ENCODE measurements around the gene BDH1. TPM values are rescaled to one million over a fixed set of nuclear protein-coding genes. Genes with fewer than 3 reads are reported as not detected.

The BDH1 gene
- total RNA-seq, 1 donor from 2014 or later = 1.5 TPM

DNA sequence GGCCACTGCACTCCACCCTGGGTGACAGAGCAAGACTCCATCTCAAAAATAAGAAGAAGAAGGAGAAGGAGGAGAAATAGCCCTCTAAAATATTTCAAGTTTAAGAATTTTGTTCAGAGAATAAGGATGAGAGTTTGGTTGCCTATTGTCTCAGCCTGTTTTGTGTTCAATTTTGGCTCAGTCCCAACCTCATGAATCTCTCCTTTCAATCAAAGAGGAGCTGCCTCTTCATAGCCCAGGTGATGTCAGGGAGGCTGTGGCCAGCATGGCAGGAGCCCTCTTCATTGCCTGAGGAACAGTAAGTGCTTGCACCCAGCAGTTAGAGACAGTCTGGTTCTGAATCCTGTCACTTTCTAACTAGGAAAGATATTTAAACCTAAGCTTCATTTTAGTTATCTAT is 55.0 kb downstream of the BDH1 start:
- H3K4me2 ChIP-seq (ENCODE audit: low read length) = no peak overlapping the region
- H2AFZ ChIP-seq (ENCODE audit: low read depth, low read length) = no peak overlapping the region
- H3K36me3 ChIP-seq (ENCODE audit: insufficient read depth, low read length) = no peaks in the 10 kb centered on the region
- Mint-ChIP-seq H3K36me3 (ENCODE audit: low read depth, unreplicated experiment) (no peaks in the 10 kb centered on the region), H3K27me3 (ENCODE audit: low read depth, unreplicated experiment) (peaks cover 1% of the 10 kb centered on the region), H3K4me1 (ENCODE audit: low read depth, unreplicated experiment) (peaks cover 7% of the 10 kb centered on the region), H3K9me3 (ENCODE audit: unreplicated experiment) (no peaks in the 10 kb centered on the region), H3K27ac (ENCODE audit: unreplicated experiment) (peak overlapping the region; percentile 53), H3K4me3 (ENCODE audit: unreplicated experiment) (no peak overlapping the region)
- no peak for DNase-seq (ENCODE audit: low read depth)
- H3K79me2 ChIP-seq (ENCODE audit: insufficient read depth, low read length) = no peaks in the 10 kb centered on the region
- peaks cover 14% of the 10 kb centered on the region for H3K4me1 ChIP-seq (ENCODE audit: insufficient read depth, low read length)
- no peak overlapping the region for H3K27ac ChIP-seq (ENCODE audit: low read depth, low read length)
- H4K20me1 ChIP-seq (ENCODE audit: insufficient read depth, low read length) = no peaks in the 10 kb centered on the region
- no peak overlapping the region for H3K4me3 ChIP-seq (ENCODE audit: insufficient read depth, low read depth, low read length)
- H3K9ac ChIP-seq (ENCODE audit: low read length) = no peak overlapping the region
- no peaks in the 10 kb centered on the region for H3K27me3 ChIP-seq (ENCODE audit: insufficient read depth, low read length)
- H3K9me3 ChIP-seq (ENCODE audit: insufficient read depth, low read depth, low read length) = no peaks in the 10 kb centered on the region
- no peak for FAIRE-seq
- TF ChIP-seq EZH2 (IDR thresholded peaks at IDR 0.05; ENCODE audit: insufficient read depth, low read length) = no peak
- TF ChIP-seq, protein P1, sequence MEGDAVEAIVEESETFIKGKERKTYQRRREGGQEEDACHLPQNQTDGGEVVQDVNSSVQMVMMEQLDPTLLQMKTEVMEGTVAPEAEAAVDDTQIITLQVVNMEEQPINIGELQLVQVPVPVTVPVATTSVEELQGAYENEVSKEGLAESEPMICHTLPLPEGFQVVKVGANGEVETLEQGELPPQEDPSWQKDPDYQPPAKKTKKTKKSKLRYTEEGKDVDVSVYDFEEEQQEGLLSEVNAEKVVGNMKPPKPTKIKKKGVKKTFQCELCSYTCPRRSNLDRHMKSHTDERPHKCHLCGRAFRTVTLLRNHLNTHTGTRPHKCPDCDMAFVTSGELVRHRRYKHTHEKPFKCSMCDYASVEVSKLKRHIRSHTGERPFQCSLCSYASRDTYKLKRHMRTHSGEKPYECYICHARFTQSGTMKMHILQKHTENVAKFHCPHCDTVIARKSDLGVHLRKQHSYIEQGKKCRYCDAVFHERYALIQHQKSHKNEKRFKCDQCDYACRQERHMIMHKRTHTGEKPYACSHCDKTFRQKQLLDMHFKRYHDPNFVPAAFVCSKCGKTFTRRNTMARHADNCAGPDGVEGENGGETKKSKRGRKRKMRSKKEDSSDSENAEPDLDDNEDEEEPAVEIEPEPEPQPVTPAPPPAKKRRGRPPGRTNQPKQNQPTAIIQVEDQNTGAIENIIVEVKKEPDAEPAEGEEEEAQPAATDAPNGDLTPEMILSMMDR (IDR thresholded peaks at IDR 0.05; ENCODE audit: insufficient read depth, low read depth, low read length) = no peak

DNA sequence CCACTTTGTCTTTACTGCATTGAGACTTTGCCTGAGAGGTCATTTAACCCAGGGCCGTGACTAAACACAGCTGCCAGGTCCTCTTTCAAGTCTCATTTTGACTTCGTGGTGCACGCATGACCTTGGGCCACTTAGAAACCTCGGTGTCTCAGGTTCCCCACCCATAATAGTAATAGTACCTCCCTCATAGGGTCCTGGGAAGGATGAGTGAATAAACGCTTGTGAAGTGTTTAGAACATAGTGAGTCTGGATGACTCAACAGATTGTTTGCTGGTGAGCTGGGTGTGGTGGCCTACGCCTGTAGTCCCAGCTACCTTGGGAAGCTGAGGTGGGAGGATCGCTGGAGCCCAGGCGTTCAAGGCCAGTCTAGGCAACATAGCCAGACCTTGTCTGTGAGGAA is 56.3 kb downstream of the BDH1 start:
- H3K27me3 Mint-ChIP-seq (ENCODE audit: low read depth, unreplicated experiment) = no peaks in the 10 kb centered on the region
- no peak for TF ChIP-seq EZH2 (IDR thresholded peaks at IDR 0.05; ENCODE audit: insufficient read depth, low read length)
- TF ChIP-seq, protein P1 (IDR thresholded peaks at IDR 0.05; ENCODE audit: insufficient read depth, low read depth, low read length) = no peak
- DNase-seq (ENCODE audit: low read depth) (peak; percentile 92), FAIRE-seq (no peak)
- Histone ChIP-seq H3K27ac (ENCODE audit: low read depth, low read length) (peak overlapping the region; percentile 76), H3K4me3 (ENCODE audit: insufficient read depth, low read depth, low read length) (no peak overlapping the region), H3K36me3 (ENCODE audit: insufficient read depth, low read length) (no peaks in the 10 kb centered on the region), H2AFZ (ENCODE audit: low read depth, low read length) (no peak overlapping the region), H3K9me3 (ENCODE audit: insufficient read depth, low read depth, low read length) (no peaks in the 10 kb centered on the region), H3K27me3 (ENCODE audit: insufficient read depth, low read length) (no peaks in the 10 kb centered on the region), H3K9ac (ENCODE audit: low read length) (no peak overlapping the region), H3K4me2 (ENCODE audit: low read length) (peak overlapping the region; percentile 8), H3K79me2 (ENCODE audit: insufficient read depth, low read length) (no peaks in the 10 kb centered on the region), H4K20me1 (ENCODE audit: insufficient read depth, low read length) (no peaks in the 10 kb centered on the region), H3K4me1 (ENCODE audit: insufficient read depth, low read length) (peaks cover 19% of the 10 kb centered on the region)
- no peaks in the 10 kb centered on the region for H3K36me3 Mint-ChIP-seq (ENCODE audit: low read depth, unreplicated experiment)
- no peak overlapping the region for H3K4me3 Mint-ChIP-seq (ENCODE audit: unreplicated experiment)
- H3K27ac Mint-ChIP-seq (ENCODE audit: unreplicated experiment) = peak overlapping the region; percentile 71
- peaks cover 19% of the 10 kb centered on the region for H3K4me1 Mint-ChIP-seq (ENCODE audit: low read depth, unreplicated experiment)
- H3K9me3 Mint-ChIP-seq (ENCODE audit: unreplicated experiment) = peaks cover 4% of the 10 kb centered on the region

DNA sequence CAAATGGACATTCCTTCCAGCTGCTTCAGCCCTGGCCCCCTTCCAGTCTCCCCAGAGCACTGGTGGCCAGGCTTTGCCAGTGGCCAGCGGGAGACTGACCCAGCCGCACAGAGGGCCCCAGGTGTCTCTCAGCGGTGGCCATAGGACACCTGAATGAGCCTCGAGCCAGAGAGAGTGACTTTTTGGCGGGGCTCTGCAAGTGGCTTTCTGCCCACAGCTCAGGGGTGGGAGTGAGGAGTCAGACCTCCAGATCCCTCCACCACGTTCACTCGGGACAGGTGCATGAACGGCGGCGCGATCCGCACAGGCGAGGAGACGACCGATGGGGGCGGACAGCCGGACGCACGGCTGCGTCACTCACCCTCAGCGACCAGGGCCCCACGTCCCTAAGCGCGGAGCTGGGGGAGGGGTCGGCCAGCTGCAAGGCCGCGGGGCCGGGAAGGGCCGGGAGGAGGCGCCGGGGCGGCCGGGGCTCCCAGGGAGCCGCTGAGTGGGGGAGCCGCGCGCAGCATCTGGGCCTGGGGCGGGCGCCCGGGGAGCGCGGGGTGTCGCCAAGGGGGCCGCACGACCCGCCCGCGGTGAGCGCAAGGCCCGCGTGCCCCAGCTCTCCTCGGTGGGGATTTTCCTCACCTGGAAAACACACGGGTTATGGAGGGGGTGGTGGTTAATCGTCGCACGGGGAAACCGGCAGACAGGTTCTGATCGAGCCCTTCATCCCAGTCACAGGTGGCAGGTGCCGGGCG is 57.1 kb downstream of the BDH1 start:
- H3K4me3 Mint-ChIP-seq (ENCODE audit: unreplicated experiment) = no peak overlapping the region

More for the DNA sequence above, 57.1 kb downstream of the BDH1 start:
- H3K27ac Mint-ChIP-seq (ENCODE audit: unreplicated experiment) = no peak overlapping the region
- Histone ChIP-seq H4K20me1 (ENCODE audit: insufficient read depth, low read length) (no peaks in the 10 kb centered on the region), H3K36me3 (ENCODE audit: insufficient read depth, low read length) (no peaks in the 10 kb centered on the region), H3K4me1 (ENCODE audit: insufficient read depth, low read length) (peaks cover 19% of the 10 kb centered on the region), H3K4me3 (ENCODE audit: insufficient read depth, low read depth, low read length) (no peak overlapping the region), H3K27ac (ENCODE audit: low read depth, low read length) (peak overlapping the region; percentile 65), H3K9me3 (ENCODE audit: insufficient read depth, low read depth, low read length) (no peaks in the 10 kb centered on the region), H3K79me2 (ENCODE audit: insufficient read depth, low read length) (no peaks in the 10 kb centered on the region), H3K27me3 (ENCODE audit: insufficient read depth, low read length) (no peaks in the 10 kb centered on the region), H3K4me2 (ENCODE audit: low read length) (no peak overlapping the region), H3K9ac (ENCODE audit: low read length) (no peak overlapping the region), H2AFZ (ENCODE audit: low read depth, low read length) (no peak overlapping the region)
- H3K36me3 Mint-ChIP-seq (ENCODE audit: low read depth, unreplicated experiment) = peaks cover 5% of the 10 kb centered on the region
- FAIRE-seq (no peak), DNase-seq (ENCODE audit: low read depth) (no peak)
- H3K27me3 Mint-ChIP-seq (ENCODE audit: low read depth, unreplicated experiment) = no peaks in the 10 kb centered on the region
- H3K9me3 Mint-ChIP-seq (ENCODE audit: unreplicated experiment) = peaks cover 6% of the 10 kb centered on the region
- TF ChIP-seq, protein P1 (IDR thresholded peaks at IDR 0.05; ENCODE audit: insufficient read depth, low read depth, low read length) = no peak
- TF ChIP-seq EZH2 (IDR thresholded peaks at IDR 0.05; ENCODE audit: insufficient read depth, low read length) = no peak
- H3K4me1 Mint-ChIP-seq (ENCODE audit: low read depth, unreplicated experiment) = peaks cover 25% of the 10 kb centered on the region

All from astrocyte (in vitro differentiated cells and primary cell).